Neuronal stem cell (in vitro differentiated cells): ENCODE data around the gene CRACR2A.

Experiments used
- DNase-seq: peaks from one replicate; pipeline ENCODE4 v3.0.0-alpha.2; 2013; ENCODE audit warnings: low spot score
- H2AFZ ChIP-seq: one replicate; pipeline ENCODE4 v1.6.1; 2013; ENCODE audit warnings: mild to moderate bottlenecking, low read length, inconsistent platforms
- H2AK5ac ChIP-seq: 2 replicates; pipeline ENCODE4 v1.6.1; 2013; ENCODE audit warnings: low read depth, mild to moderate bottlenecking, inconsistent platforms, low read length, moderate library complexity, mixed read lengths
- H2BK120ac ChIP-seq: 2 replicates; pipeline ENCODE4 v1.6.1; 2013; ENCODE audit warnings: low read depth, mild to moderate bottlenecking, inconsistent platforms, low read length, moderate library complexity, mixed read lengths
- H2BK12ac ChIP-seq: one replicate; pipeline ENCODE4 v1.6.1; 2013; ENCODE audit warnings: low read length, inconsistent platforms
- H2BK15ac ChIP-seq: 2 replicates; pipeline ENCODE4 v1.6.1; 2013; ENCODE audit warnings: mild to moderate bottlenecking, low read length, inconsistent platforms, mixed read lengths
- H2BK5ac ChIP-seq: one replicate; pipeline ENCODE4 v1.6.1; 2013; ENCODE audit warnings: inconsistent platforms, mild to moderate bottlenecking, low read length, moderate library complexity
- H3K14ac ChIP-seq: one replicate; pipeline ENCODE4 v1.6.1; 2013; ENCODE audit warnings: low read length, inconsistent platforms
- H3K18ac ChIP-seq: 2 replicates; pipeline ENCODE4 v1.6.1; 2013; ENCODE audit warnings: low read length, inconsistent platforms
- H3K23ac ChIP-seq: 2 replicates; pipeline ENCODE4 v1.6.1; 2013; ENCODE audit warnings: low read depth, mild to moderate bottlenecking, mixed read lengths, low read length, inconsistent platforms; ENCODE audit not compliant: poor library complexity
- H3K27ac ChIP-seq: replicated peaks from 3 replicates; pipeline ENCODE4 v1.5.1; 2013; ENCODE audit warnings: low read length, inconsistent platforms
- H3K27me3 ChIP-seq, 3 experiments: 2 replicates each; pipeline ENCODE4 v1.6.1; 2013; ENCODE audit warnings: low read length in 3 of 3, mild to moderate bottlenecking in 2 of 3, inconsistent platforms in 1 of 3, low read depth in 1 of 3, mixed read lengths in 1 of 3, moderate library complexity in 1 of 3; ENCODE audit not compliant: control insufficient read depth in 3 of 3, insufficient read depth in 3 of 3
- H3K36me3 ChIP-seq, 2 donors: replicated peaks in 1 of 2; 2 replicates each; pipeline ENCODE4 v1.6.1; 2013; ENCODE audit warnings: low read length in 2 of 2; ENCODE audit not compliant: control insufficient read depth in 2 of 2, insufficient read depth in 2 of 2
- H3K4ac ChIP-seq: 2 replicates; pipeline ENCODE4 v1.6.1; 2013; ENCODE audit warnings: inconsistent platforms, mild to moderate bottlenecking, low read length, moderate library complexity
- H3K4me1 ChIP-seq, 2 donors: 1 replicate in 1 of 2; 2 replicates in 1 of 2; pipeline ENCODE4 v1.6.1; 2013; ENCODE audit warnings: low read length in 2 of 2, low read depth in 1 of 2; ENCODE audit not compliant: control insufficient read depth in 2 of 2, insufficient read depth in 1 of 2
- H3K4me2 ChIP-seq: one replicate; pipeline ENCODE4 v1.6.1; 2013; ENCODE audit warnings: mild to moderate bottlenecking, low read length, inconsistent platforms; ENCODE audit not compliant: insufficient read depth, poor library complexity, severe bottlenecking
- H3K4me3 ChIP-seq, 2 donors: 2 replicates each; pipeline ENCODE4 v1.5.1; 2013; ENCODE audit warnings: low read length in 2 of 2, mild to moderate bottlenecking in 2 of 2, inconsistent platforms in 1 of 2, moderate library complexity in 1 of 2
- H3K79me1 ChIP-seq: one replicate; pipeline ENCODE4 v1.6.1; 2013; ENCODE audit warnings: low read depth, mild to moderate bottlenecking, inconsistent platforms, low read length, moderate library complexity
- H3K9ac ChIP-seq: one replicate; pipeline ENCODE4 v1.6.1; 2013; ENCODE audit warnings: mild to moderate bottlenecking, low read depth, low read length, inconsistent platforms; ENCODE audit not compliant: poor library complexity
- H3K9me3 ChIP-seq, 2 donors: replicated peaks in 1 of 2; 2 replicates each; pipeline versions ENCODE3 to v1.6.1; 2013; ENCODE audit warnings: low read length in 2 of 2, mild to moderate bottlenecking in 2 of 2, inconsistent platforms in 1 of 2, low read depth in 1 of 2, mixed read lengths in 1 of 2, moderate library complexity in 1 of 2; ENCODE audit not compliant: control insufficient read depth in 2 of 2, insufficient read depth in 1 of 2
- H4K8ac ChIP-seq: one replicate; pipeline ENCODE4 v1.6.1; 2013; ENCODE audit warnings: low read depth, mild to moderate bottlenecking, inconsistent platforms, low read length, moderate library complexity
- H4K91ac ChIP-seq: one replicate; pipeline ENCODE4 v1.6.1; 2013; ENCODE audit warnings: low read length, low read depth, mild to moderate bottlenecking, inconsistent platforms; ENCODE audit not compliant: poor library complexity
- WGBS, 2 donors: extraction: QIAGEN DNeasy Blood & Tissue Kit; methylation state at CpG; one replicate each; pipeline ENCODE4 v1.1.7; 2013; ENCODE audit warnings: missing lambda C conversion rate in 2 of 2, mixed read lengths in 1 of 2; ENCODE audit not compliant: insufficient read length in 2 of 2, insufficient replicate concordance in 1 of 2; ENCODE audit errors: extremely low coverage in 2 of 2; 5-methylcytosine and 5-hydroxymethylcytosine counted together

CRACR2A gene

DNA sequence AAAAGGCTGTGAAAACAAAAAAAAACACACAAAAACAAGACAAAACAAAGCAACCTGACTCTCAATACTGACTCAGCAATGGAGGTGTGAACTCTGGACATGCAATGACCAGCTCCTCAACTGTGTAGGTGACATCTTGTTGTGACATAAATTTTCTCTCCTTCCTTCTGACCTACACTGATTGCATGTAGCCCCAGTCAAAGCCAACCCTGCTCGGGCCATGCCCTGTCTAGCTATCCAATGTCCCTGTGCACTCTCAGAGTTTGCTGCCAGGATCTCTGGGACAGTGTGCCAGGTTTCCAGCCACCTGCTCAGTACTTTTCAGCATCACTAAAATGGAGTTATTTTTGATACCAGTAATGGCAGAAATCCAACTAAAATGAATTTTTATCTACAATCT, 18.9 kb upstream of the CRACR2A start:
- Histone ChIP-seq H3K4ac (no peak overlapping the region), H3K36me3 (no peaks in the 10 kb centered on the region), H4K8ac (no peak overlapping the region), H3K9ac (no peak overlapping the region), H3K79me1 (no peaks in the 10 kb centered on the region), H2AK5ac (no peak overlapping the region), H2AFZ (no peak overlapping the region), H3K18ac (no peak overlapping the region), H3K27me3 (no peaks in the 10 kb centered on the region), H4K91ac (no peak overlapping the region), H3K14ac (no peak overlapping the region), H2BK12ac (no peak overlapping the region), H2BK15ac (no peak overlapping the region), H3K4me1 (no peaks in the 10 kb centered on the region), H3K23ac (no peak overlapping the region), H2BK5ac (no peak overlapping the region), H3K27ac (no peak overlapping the region), H3K9me3 (peaks cover 0 to 14% of the 10 kb centered on the region in 2 donors), H3K4me2 (no peak overlapping the region), H2BK120ac (no peak overlapping the region), H3K4me3 (peak overlapping the region in 1 of 2 donors; percentile 22)
- WGBS, 2 donors: no CpG with 5 or more reads among the region's 1 CpG
- no peak for DNase-seq

DNA sequence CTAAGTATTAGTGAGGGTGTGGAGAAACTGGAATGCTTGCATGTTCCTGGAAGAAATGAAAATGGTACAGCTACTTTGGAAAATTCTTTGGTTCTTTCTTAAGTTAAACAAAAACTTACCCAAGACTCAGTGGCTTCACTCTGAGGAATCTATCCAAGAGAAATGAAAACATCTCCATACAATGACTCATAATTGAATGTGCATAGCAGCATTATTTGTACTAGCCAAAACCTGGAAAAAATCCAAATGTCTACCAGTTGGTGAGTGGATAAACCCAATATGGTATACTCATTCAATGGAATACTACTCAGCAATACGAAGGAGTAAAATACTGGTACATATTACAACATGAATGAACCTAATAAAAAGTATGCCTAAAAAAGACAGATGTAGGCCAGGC, 18.0 kb upstream of the CRACR2A start:
- Histone ChIP-seq H3K4ac (no peak overlapping the region), H2AFZ (no peak overlapping the region), H3K79me1 (no peaks in the 10 kb centered on the region), H2BK15ac (no peak overlapping the region), H3K14ac (no peak overlapping the region), H4K91ac (no peak overlapping the region), H3K27me3 (no peaks in the 10 kb centered on the region), H2AK5ac (no peak overlapping the region), H2BK5ac (no peak overlapping the region), H3K27ac (no peak overlapping the region), H2BK120ac (no peak overlapping the region), H3K9me3 (peaks cover 0 to 17% of the 10 kb centered on the region in 2 donors), H4K8ac (no peak overlapping the region), H3K9ac (no peak overlapping the region), H3K4me2 (no peak overlapping the region), H3K36me3 (no peaks in the 10 kb centered on the region), H3K4me1 (no peaks in the 10 kb centered on the region), H3K18ac (no peak overlapping the region), H3K23ac (no peak overlapping the region), H3K4me3 (no peak overlapping the region), H2BK12ac (no peak overlapping the region)
- DNase-seq: no peak
- no CpG with 5 or more reads among the region's 1 CpG for WGBS, 2 donors

DNA sequence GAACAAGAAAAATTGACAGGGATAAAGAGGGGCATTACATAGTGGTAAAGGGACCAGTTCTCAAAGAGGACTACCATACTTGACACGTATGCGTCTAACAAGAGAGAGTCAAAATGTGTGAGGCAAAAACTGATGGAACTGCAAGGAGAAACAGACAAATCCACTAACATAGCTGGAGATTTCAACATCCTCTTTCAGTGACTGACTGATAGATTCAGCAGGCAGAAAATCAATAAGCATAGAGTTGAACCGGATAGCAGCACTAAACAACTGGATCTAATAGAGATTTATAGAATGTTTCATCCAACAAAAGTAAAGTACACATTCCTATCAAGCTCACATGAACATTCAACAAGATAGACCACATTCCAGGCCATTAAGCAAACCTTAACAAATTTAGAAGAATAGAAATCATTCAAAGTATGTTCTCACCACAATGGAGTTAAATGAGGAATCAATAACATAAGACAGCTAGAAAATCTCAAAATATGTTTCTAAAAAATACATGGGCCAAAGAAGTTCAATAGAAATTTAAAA, 16.1 kb upstream of the CRACR2A start:
- no peak overlapping the region for H2AFZ ChIP-seq

DNA sequence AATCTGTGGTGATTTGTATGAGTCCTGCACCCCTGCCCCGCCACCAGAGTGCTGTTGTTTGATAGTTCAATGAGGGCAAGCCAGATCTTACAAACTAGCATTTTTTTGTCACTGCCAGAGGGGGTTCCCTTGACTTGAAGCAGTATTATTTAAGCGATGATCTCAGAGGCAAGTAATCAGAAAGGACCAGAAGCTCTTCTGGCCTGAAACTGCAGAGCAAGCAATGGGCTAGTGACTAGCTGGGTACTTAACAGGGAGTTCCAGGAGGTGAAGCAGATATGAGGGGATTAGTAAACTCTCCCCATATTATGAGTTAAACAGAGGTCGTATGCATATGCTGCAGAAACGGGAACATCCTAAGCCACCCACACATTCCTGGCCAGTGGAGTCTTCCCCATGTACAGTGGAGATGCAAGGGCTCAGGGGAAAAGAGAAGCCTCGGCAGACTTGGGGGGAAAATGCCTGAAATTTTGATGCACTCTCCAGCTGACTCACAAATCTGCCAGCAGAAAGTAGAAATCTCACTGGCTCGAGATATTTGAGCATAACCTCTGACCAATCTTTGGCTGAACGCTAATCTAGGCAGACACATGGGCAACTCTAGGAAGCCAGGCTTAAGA, 8.3 kb upstream of the CRACR2A start:
- DNase-seq: no peak
- Histone ChIP-seq H2BK120ac (no peak overlapping the region), H3K4me3 (no peak overlapping the region), H4K8ac (no peak overlapping the region), H2BK5ac (no peak overlapping the region), H3K9me3 (no peaks in the 10 kb centered on the region), H2BK15ac (no peak overlapping the region), H2AK5ac (no peak overlapping the region), H3K79me1 (no peaks in the 10 kb centered on the region), H3K27me3 (no peaks in the 10 kb centered on the region), H3K18ac (no peak overlapping the region), H3K9ac (no peak overlapping the region), H3K4me1 (peaks cover 0 to 4% of the 10 kb centered on the region in 2 donors), H3K27ac (no peak overlapping the region), H3K14ac (no peak overlapping the region), H2BK12ac (no peak overlapping the region), H3K4ac (no peak overlapping the region), H3K4me2 (no peak overlapping the region), H3K23ac (no peak overlapping the region), H2AFZ (no peak overlapping the region), H3K36me3 (no peaks in the 10 kb centered on the region), H4K91ac (no peak overlapping the region)
- WGBS, 2 donors: no CpG with 5 or more reads among the region's 7 CpGs

More for the DNA sequence above, 16.1 kb upstream of the CRACR2A start:
- H2BK15ac ChIP-seq: no peak overlapping the region
- no peak overlapping the region for H3K4me2 ChIP-seq
- H3K23ac ChIP-seq: no peak overlapping the region
- H4K8ac ChIP-seq: no peak overlapping the region
- no peak overlapping the region for H3K9ac ChIP-seq
- H2BK5ac ChIP-seq: no peak overlapping the region
- H4K91ac ChIP-seq: no peak overlapping the region
- no peaks in the 10 kb centered on the region for H3K79me1 ChIP-seq
- H3K27ac ChIP-seq: no peak overlapping the region
- H2AK5ac ChIP-seq: no peak overlapping the region
- DNase-seq: no peak
- H3K9me3 ChIP-seq: peaks cover 0 to 17% of the 10 kb centered on the region in 2 donors
- no peak overlapping the region for H2BK120ac ChIP-seq
- H3K18ac ChIP-seq: no peak overlapping the region
- no peak overlapping the region for H3K4me3 ChIP-seq
- WGBS, 2 donors: no CpG with 5 or more reads among the region's 3 CpGs
- no peaks in the 10 kb centered on the region for H3K4me1 ChIP-seq
- H3K36me3 ChIP-seq: no peaks in the 10 kb centered on the region
- H3K27me3 ChIP-seq: no peaks in the 10 kb centered on the region
- H3K14ac ChIP-seq: no peak overlapping the region
- no peak overlapping the region for H2BK12ac ChIP-seq
- H3K4ac ChIP-seq: no peak overlapping the region
